SK-N-SH treated with all-trans-retinoic acid at 6 μM for 48 hours (cell line): ENCODE data around the gene QSOX2.

Experiments used
- ATAC-seq: fragments of 200-7000 bp; cut with Tn5 transposase; 3 replicates; pipeline ENCODE4 v1.9.1; 2020; ENCODE audit warnings: mild to moderate bottlenecking, moderate library complexity
- ARNTL ChIP-seq: fragments of 450-650 bp; formaldehyde crosslinking; IDR thresholded peaks from 2 replicates; pipeline ENCODE4 v1.5.0; 2020; ENCODE audit warnings: low read depth, mild to moderate bottlenecking, moderate library complexity, borderline replicate concordance
- CREB5 ChIP-seq: fragments of 250-450 bp; sonication (Bioruptor Pico); IDR thresholded peaks from 2 replicates; pipeline ENCODE4 v1.5.1; 2020; ENCODE audit warnings: low read depth, mild to moderate bottlenecking, moderate library complexity
- CSDC2 ChIP-seq: fragments of 250-450 bp; sonication (Bioruptor Pico); IDR thresholded peaks from 2 replicates; pipeline ENCODE4 v1.5.0; 2020; ENCODE audit warnings: mild to moderate bottlenecking, moderate library complexity
- CSRNP3 ChIP-seq: fragments of 250-450 bp; sonication (Bioruptor Pico); IDR thresholded peaks from 2 replicates; pipeline ENCODE4 v1.5.1; 2021; ENCODE audit warnings: mild to moderate bottlenecking, moderate library complexity
- GLIS3 ChIP-seq: fragments of 250-450 bp; sonication (Bioruptor Pico); IDR thresholded peaks from 2 replicates; pipeline ENCODE4 v1.5.0; 2020; ENCODE audit warnings: mild to moderate bottlenecking, moderate library complexity
- ISL1 ChIP-seq: fragments of 250-450 bp; sonication (Bioruptor Pico); IDR thresholded peaks from 2 replicates; pipeline ENCODE4 v2.1.2; 2022; ENCODE audit warnings: mild to moderate bottlenecking, moderate library complexity
- PATZ1 ChIP-seq: fragments of 250-450 bp; sonication (Bioruptor Pico); IDR thresholded peaks from 2 replicates; pipeline ENCODE4 v1.8.0; 2020; ENCODE audit warnings: mild to moderate bottlenecking, moderate library complexity, borderline replicate concordance
- POU6F1 ChIP-seq: fragments of 250-450 bp; sonication (Bioruptor Pico); IDR thresholded peaks from 2 replicates; pipeline ENCODE4 v1.8.0; 2021; ENCODE audit warnings: low read depth, mild to moderate bottlenecking, moderate library complexity, borderline replicate concordance
- PPARA ChIP-seq: fragments of 250-450 bp; sonication (Bioruptor Pico); IDR thresholded peaks from 2 replicates; pipeline ENCODE4 v1.5.0; 2020; ENCODE audit warnings: mild to moderate bottlenecking, borderline replicate concordance
- RARB ChIP-seq: fragments of 250-450 bp; sonication (Bioruptor Pico); IDR thresholded peaks from 2 replicates; pipeline ENCODE4 v1.8.0; 2021; ENCODE audit warnings: mild to moderate bottlenecking, moderate library complexity
- SNAI2 ChIP-seq: fragments of 250-450 bp; sonication (Bioruptor Pico); IDR thresholded peaks from 2 replicates; pipeline ENCODE4 v1.5.0; 2020; ENCODE audit warnings: mild to moderate bottlenecking, moderate library complexity
- TOX ChIP-seq: fragments of 250-450 bp; sonication (Bioruptor Pico); IDR thresholded peaks from 2 replicates; pipeline ENCODE4 v1.8.0; 2021; ENCODE audit warnings: mild to moderate bottlenecking, moderate library complexity, borderline replicate concordance
- ZFP3 ChIP-seq: fragments of 250-450 bp; sonication (Bioruptor Pico); IDR thresholded peaks from 2 replicates; pipeline ENCODE4 v1.5.0; 2020; ENCODE audit warnings: mild to moderate bottlenecking, moderate library complexity
- ZFP30 ChIP-seq: fragments of 450-650 bp; formaldehyde crosslinking; IDR thresholded peaks from 2 replicates; pipeline ENCODE4 v1.5.0; 2022; ENCODE audit warnings: mild to moderate bottlenecking, moderate library complexity
- ZNF565 ChIP-seq: fragments of 450-650 bp; formaldehyde crosslinking; conservative IDR thresholded peaks from 2 replicates; pipeline ENCODE4 v1.5.0; 2020; ENCODE audit warnings: low read depth, mild to moderate bottlenecking, moderate library complexity
- ZNF70 ChIP-seq: fragments of 450-650 bp; formaldehyde crosslinking; IDR thresholded peaks from 2 replicates; pipeline ENCODE4 v1.5.0; 2020; ENCODE audit warnings: mild to moderate bottlenecking, moderate library complexity
- TF ChIP-seq, protein P1 (sequence below): fragments of 250-450 bp; sonication (Bioruptor Pico); IDR thresholded peaks from 2 replicates; pipeline ENCODE4 v1.5.0; 2020; ENCODE audit warnings: mild to moderate bottlenecking, moderate library complexity

Gene QSOX2

GRCh38 chr9:136239983-136240330, 5.7 kb downstream of the QSOX2 start:
- TF ChIP-seq SNAI2 (CRISPR knock-in tag), result no peak
- no peak for TF ChIP-seq TOX (CRISPR knock-in tag)
- TF ChIP-seq CREB5 (CRISPR knock-in tag), result no peak
- ATAC-seq, result no peak

DNA sequence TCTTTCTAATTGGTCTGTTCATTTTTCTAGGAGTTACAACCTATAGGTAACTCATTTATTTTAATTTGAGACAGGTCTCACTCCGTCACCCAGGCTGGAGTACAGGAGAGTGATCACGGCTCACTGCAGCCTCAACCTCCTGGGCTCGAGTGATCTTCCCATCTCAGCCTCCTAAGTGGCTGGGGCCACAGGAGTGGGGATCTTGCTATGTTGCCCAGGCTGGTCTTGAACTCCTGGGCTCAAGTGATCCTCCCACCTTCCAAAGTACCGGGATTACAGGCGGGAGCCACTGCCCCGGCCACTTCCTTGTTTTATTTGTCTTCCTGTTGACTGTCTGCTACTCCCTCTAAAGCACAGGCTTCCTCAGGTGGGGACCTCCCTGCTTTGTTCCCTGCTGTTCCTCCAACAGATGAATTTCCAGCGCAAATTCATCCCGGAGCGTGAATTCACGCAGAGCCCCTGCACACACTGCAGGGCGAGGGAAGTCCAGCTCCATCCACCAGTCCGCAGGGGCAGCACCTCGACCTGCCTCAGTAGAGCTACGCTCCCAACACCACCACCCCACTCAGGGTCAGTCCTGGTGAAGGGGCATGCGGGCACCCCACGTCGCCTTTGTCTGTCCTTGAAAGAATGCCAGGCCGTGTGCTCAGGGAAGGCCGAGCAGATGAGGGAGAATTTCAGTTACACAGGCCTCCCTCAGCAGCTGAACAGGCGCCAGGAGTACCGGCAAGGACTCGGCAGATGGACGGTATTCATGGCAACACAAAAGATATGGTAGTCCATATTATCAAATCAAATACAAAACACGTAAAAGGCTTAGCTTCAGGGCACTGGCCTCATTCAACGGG, 6.3 kb downstream of the QSOX2 start:
- ATAC-seq, result no peak
- TF ChIP-seq PPARA (CRISPR knock-in tag) (no peak), ZNF70 (no peak), GLIS3 (CRISPR knock-in tag) (no peak), SNAI2 (CRISPR knock-in tag) (no peak), TOX (CRISPR knock-in tag) (no peak), CSRNP3 (no peak), PATZ1 (CRISPR knock-in tag) (no peak), ZFP3 (CRISPR knock-in tag) (no peak)

GRCh38 chr9:136238342-136238732, 7.3 kb downstream of the QSOX2 start:
- no peak for ATAC-seq

More at GRCh38 chr9:136238342-136238732, 7.3 kb downstream of the QSOX2 start:
- TF ChIP-seq CSRNP3 (no peak), PATZ1 (CRISPR knock-in tag) (no peak), RARB (CRISPR knock-in tag) (no peak), ZFP30 (CRISPR knock-in tag) (no peak), PPARA (CRISPR knock-in tag) (no peak), GLIS3 (CRISPR knock-in tag) (no peak), ISL1 (no peak), TOX (CRISPR knock-in tag) (no peak), CSDC2 (CRISPR knock-in tag) (no peak), ZNF70 (no peak), ARNTL (CRISPR knock-in tag) (no peak), ZNF565 (no peak), CREB5 (CRISPR knock-in tag) (no peak), POU6F1 (CRISPR knock-in tag) (no peak)
- TF ChIP-seq, protein P1, sequence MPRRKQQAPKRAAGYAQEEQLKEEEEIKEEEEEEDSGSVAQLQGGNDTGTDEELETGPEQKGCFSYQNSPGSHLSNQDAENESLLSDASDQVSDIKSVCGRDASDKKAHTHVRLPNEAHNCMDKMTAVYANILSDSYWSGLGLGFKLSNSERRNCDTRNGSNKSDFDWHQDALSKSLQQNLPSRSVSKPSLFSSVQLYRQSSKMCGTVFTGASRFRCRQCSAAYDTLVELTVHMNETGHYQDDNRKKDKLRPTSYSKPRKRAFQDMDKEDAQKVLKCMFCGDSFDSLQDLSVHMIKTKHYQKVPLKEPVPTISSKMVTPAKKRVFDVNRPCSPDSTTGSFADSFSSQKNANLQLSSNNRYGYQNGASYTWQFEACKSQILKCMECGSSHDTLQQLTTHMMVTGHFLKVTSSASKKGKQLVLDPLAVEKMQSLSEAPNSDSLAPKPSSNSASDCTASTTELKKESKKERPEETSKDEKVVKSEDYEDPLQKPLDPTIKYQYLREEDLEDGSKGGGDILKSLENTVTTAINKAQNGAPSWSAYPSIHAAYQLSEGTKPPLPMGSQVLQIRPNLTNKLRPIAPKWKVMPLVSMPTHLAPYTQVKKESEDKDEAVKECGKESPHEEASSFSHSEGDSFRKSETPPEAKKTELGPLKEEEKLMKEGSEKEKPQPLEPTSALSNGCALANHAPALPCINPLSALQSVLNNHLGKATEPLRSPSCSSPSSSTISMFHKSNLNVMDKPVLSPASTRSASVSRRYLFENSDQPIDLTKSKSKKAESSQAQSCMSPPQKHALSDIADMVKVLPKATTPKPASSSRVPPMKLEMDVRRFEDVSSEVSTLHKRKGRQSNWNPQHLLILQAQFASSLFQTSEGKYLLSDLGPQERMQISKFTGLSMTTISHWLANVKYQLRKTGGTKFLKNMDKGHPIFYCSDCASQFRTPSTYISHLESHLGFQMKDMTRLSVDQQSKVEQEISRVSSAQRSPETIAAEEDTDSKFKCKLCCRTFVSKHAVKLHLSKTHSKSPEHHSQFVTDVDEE (CRISPR knock-in tag), result no peak
